ENCODE results near the gene ZNF799.

- TF ChIP-seq POLR2A (IDR thresholded peaks at IDR 0.05), result no peak
- TF ChIP-seq, protein P1, sequence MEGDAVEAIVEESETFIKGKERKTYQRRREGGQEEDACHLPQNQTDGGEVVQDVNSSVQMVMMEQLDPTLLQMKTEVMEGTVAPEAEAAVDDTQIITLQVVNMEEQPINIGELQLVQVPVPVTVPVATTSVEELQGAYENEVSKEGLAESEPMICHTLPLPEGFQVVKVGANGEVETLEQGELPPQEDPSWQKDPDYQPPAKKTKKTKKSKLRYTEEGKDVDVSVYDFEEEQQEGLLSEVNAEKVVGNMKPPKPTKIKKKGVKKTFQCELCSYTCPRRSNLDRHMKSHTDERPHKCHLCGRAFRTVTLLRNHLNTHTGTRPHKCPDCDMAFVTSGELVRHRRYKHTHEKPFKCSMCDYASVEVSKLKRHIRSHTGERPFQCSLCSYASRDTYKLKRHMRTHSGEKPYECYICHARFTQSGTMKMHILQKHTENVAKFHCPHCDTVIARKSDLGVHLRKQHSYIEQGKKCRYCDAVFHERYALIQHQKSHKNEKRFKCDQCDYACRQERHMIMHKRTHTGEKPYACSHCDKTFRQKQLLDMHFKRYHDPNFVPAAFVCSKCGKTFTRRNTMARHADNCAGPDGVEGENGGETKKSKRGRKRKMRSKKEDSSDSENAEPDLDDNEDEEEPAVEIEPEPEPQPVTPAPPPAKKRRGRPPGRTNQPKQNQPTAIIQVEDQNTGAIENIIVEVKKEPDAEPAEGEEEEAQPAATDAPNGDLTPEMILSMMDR (IDR thresholded peaks at IDR 0.05 in 4 of 5, conservative IDR thresholded peaks at IDR 0.05 in 1 of 5), result no peak
Observed at GRCh38 chr19:12350185-12350889, 50.7 kb downstream of the ZNF799 start.
